Pancreas (tissue), 10 donors: ENCODE results near the gene FAF1. TPM values are rescaled to one million over a fixed set of nuclear protein-coding genes. Genes with fewer than 3 reads are reported as not detected.
A peak's percentile ranks its signal among the peaks of the same experiment; 100 is the strongest.
"Not testable (repeated sequence)": the region's sequence is repeated elsewhere in the genome, so short reads cannot be mapped to it uniquely, and the experiment has no call there.

Source experiments
- ATAC-seq, 4 donors: fragments of 200-7000 bp; cut with Tn5 transposase; one replicate each; pipeline versions ENCODE4 v1.8.0 to v1.9.1; 2020; ENCODE audit warnings: mild to moderate bottlenecking in 4 of 4, moderate library complexity in 4 of 4
- DNase-seq, 6 donors: peaks; one replicate each; pipeline ENCODE4 v3.0.0-alpha.2; 2020
- FAIRE-seq: peaks from 2 replicates; lab custom pipeline; 2012; peaks lifted over from hg19 to GRCh38; lab: Jason Lieb, UNC
- H3K27ac ChIP-seq, 4 donors: fragments of 200-600 bp; sonication (generic); 1 replicate in 3 of 4; 2 replicates in 1 of 4; pipeline versions ENCODE4 v1.5.0 to v1.8.0; 2020
- H3K27me3 ChIP-seq, 4 donors: fragments of 200-600 bp; one replicate each; pipeline ENCODE4 v1.8.0; 2021
- H3K36me3 ChIP-seq, 3 donors: fragments of 200-600 bp; sonication (generic) in 1 of 3; one replicate each; pipeline versions ENCODE4 v1.5.0 to v1.8.0; 2020 to 2021
- H3K4me1 ChIP-seq, 3 donors: fragments of 200-600 bp; one replicate each; pipeline ENCODE4 v1.8.0; 2021
- H3K4me3 ChIP-seq, 4 donors: fragments of 200-600 bp; sonication (generic) in 2 of 4; one replicate each; pipeline versions ENCODE4 v1.5.0 to v1.8.0; 2020 to 2021
- H3K9me3 ChIP-seq, 4 donors: fragments of 200-600 bp; one replicate each; pipeline ENCODE4 v1.8.0; 2021
- CTCF ChIP-seq, 4 donors: fragments of 200-600 bp; sonication (generic) in 3 of 4; IDR thresholded peaks; one replicate each; pipeline versions ENCODE4 v1.5.0 to v1.8.0; 2021; ENCODE audit warnings: antibody characterized with exemption in 4 of 4
- WGBS, 2 donors: extraction: QIAGEN DNeasy Blood & Tissue Kit; methylation state at CpG; one replicate each; pipeline ENCODE4 v1.1.7; 2013; 5-methylcytosine and 5-hydroxymethylcytosine counted together
- intact Hi-C, 3 donors: fragments of 100-400 bp; cut with DNase I; formaldehyde crosslinking; loops; one replicate each; pipeline versions ENCODE4 v1.11.1 to v1.14.2; 2022
- polyA plus RNA-seq, 2 donors: library from polyadenylated mRNA; stranded (reverse); fragments of 200-250 nt; gene quantifications; one replicate each; pipeline ENCODE4 v1.2.3, GENCODE V29; 2013
- total RNA-seq, 6 donors: library from RNA; stranded (reverse); fragmentation: NEBNext Ultra II Directional in 4 of 6; extraction: Animal tissue kit (Norgen Biotek cat#: 25700) in 4 of 6; gene quantifications; one replicate each; pipeline versions ENCODE4 v1.2.1 to v1.2.4, GENCODE V29; 2021 to 2023
- donor health status: healthy with polysubstance abuse.
- donor health status: DM: no; HTN: no; CAD: no; lungs with moderate emphysema.
- donor health status: DM: no; HTN: no; CAD: no.
- donor health status: control.
- donor health status: control.
- donor health status: Bipolar disorder and iron deficiency.
- donor health status: DM: yes; HTN: yes; CAD: no.
- donor health status: DM: no; HTN: no; CAD: no.
- donor health status: DM: no; HTN: no; CAD: no.
- donor health status: DM: yes; HTN: yes; CAD: no.

FAF1 gene
- total and polyA plus RNA-seq, 8 donors, result 13.9 to 46.6 (median 37.6) TPM

DNA sequence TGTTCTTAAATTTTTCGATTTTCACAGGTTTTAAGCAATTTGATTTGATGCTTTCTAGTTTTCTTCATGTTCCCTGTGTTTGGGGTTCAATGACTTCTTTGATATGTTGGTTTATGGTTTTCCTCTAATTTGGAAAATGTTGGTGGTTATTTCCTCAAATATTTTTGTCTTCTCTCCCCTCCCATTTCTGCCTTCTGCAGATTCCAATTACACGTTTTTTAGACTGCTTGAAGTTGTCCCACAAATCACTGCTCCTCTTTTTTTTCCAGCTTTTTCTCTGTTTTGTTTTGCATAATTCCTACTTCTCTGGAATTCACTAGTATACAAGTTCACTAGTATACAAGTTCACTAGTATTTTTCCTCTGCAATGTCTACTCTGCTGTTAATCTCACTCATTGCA lies 61.3 kb downstream of the FAF1 start:
- no peak overlapping the region for H3K4me3 ChIP-seq
- 48 to 65% methylated on average over 2 of the region's 2 CpGs for WGBS, 2 donors
- FAIRE-seq (peak; percentile 45), ATAC-seq (no peak), DNase-seq (no peak)
- intact Hi-C loops, result no loop called here
- H3K27ac ChIP-seq, result no peak overlapping the region
- no peak for TF ChIP-seq CTCF (IDR thresholded peaks at IDR 0.05)
- no peaks in the 10 kb centered on the region for H3K36me3 ChIP-seq
- peaks cover 8 to 12% (median 11%) of the 10 kb centered on the region in 3 donors for H3K4me1 ChIP-seq
- H3K27me3 ChIP-seq, result no peaks in the 10 kb centered on the region
- H3K9me3 ChIP-seq, result no peaks in the 10 kb centered on the region

DNA sequence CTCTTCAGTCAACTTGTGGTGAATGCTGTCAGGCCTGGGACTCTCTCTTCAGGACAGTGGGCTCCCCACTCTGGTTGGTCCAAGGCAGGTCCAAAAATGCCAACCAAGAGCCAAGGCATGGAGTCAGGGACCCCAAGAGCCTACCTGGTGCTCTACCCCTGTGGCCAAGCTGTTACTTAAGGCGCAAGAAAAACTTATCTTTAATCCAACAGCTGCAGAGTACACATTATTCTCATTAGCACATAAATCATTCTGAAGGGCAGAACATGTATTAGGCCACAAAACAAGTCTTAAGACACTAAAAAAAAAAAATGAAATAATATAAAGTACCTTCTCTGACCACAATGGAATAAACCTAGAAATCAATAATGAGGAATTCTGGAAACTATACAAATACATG lies 65.7 kb downstream of the FAF1 start:
- no peak overlapping the region for H3K27ac ChIP-seq
- intact Hi-C loops, result no loop called here

DNA sequence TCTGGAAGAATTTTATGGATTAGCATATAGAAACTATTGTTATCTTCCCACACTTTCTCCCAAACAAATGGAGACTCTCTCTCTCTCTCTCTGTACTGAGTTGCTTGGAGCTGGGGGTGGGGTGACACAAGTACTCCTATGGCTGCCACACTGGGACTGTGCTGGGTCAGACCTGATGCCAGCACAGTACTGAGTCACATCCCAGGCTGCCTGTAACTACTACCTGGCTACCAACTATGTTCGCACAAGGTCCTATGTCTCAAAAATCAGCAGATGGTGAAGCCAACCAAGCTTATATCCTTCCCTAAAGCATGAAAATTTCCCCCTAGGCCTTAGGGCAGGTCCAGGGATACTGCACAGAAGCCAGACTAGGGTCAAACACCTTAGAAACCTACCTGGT lies 66.6 kb downstream of the FAF1 start:
- WGBS, 2 donors, result 98 to 100% methylated on average over 1 of the region's 1 CpG
- TF ChIP-seq CTCF (IDR thresholded peaks at IDR 0.05), result no peak
- Histone ChIP-seq H3K36me3 (no peaks in the 10 kb centered on the region), H3K4me1 (peaks cover 8 to 11% (median 9%) of the 10 kb centered on the region in 3 donors), H3K4me3 (no peak overlapping the region), H3K27me3 (no peaks in the 10 kb centered on the region), H3K9me3 (no peaks in the 10 kb centered on the region), H3K27ac (no peak overlapping the region)
- intact Hi-C loops, result no loop called here
- no peak for FAIRE-seq
- peak in 2 of 4 donors; percentile 62 to 68 for ATAC-seq
- DNase-seq, result no peak

More for the DNA sequence above, 65.7 kb downstream of the FAF1 start:
- H3K36me3 ChIP-seq, result no peaks in the 10 kb centered on the region
- no peak for DNase-seq
- H3K27me3 ChIP-seq, result no peaks in the 10 kb centered on the region
- no peak for TF ChIP-seq CTCF (IDR thresholded peaks at IDR 0.05)
- no peak overlapping the region for H3K4me3 ChIP-seq
- no peak for FAIRE-seq
- 38 to 41% methylated on average over 1 of the region's 1 CpG for WGBS, 2 donors
- no peaks in the 10 kb centered on the region for H3K9me3 ChIP-seq
- peaks cover 8 to 11% (median 9%) of the 10 kb centered on the region in 3 donors for H3K4me1 ChIP-seq
- ATAC-seq, result peak; percentile 44 to 79 (median 72)

DNA sequence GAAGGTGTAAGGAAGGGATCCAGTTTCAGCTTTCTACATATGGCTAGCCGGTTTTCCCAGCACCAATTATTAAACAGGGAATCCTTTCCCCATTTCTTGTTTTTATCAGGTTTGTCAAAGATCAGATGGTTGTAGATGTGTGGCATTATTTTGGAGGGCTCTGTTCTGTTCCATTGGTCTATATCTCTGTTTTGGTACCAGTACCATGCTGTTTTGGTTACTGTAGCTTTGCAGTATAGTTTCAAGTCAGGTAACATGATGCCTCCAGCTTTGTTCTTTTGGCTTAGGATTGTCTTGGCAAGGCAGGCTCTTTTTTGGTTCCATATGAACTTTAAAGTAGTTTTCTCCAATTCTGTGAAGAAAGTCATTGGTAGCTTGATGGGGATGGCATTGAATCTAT lies 72.5 kb downstream of the FAF1 start:
- intact Hi-C loops, ATAC-seq, H3K9me3 ChIP-seq, H3K27ac ChIP-seq, FAIRE-seq, H3K36me3 ChIP-seq, DNase-seq, H3K4me3 ChIP-seq, H3K4me1 ChIP-seq, H3K27me3 ChIP-seq: not testable (repeated sequence)
- 94 to 95% methylated on average over 1 of the region's 1 CpG for WGBS, 2 donors

DNA sequence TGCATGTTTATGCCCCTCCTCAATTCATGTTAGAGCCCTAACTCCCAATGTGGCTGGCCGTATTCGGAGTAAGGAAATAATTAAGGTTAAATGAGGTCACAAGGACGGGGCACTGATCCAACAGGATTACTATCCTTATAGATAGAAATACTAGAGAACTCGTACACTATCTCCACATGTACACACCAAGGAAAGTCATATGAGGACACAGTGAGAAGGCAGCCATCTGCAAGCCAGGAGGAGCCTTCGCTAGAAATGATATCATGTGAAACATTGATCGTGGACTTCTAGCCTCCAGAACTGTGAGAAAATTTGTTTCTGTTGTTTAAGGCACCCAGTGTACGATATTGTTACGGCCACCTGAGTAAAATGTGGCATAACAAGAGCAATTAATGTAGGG lies 79.7 kb downstream of the FAF1 start:
- no peaks in the 10 kb centered on the region for H3K36me3 ChIP-seq
- no peak for FAIRE-seq
- 32 to 33% methylated on average over 8 of the region's 8 CpGs for WGBS, 2 donors
- no peaks in the 10 kb centered on the region for H3K9me3 ChIP-seq
- intact Hi-C loops, result no loop called here
- peak; percentile 75 to 93 (median 88) for ATAC-seq
- H3K4me3 ChIP-seq, result no peak overlapping the region
- DNase-seq, result peak in 3 of 6 donors; percentile 26 to 72 (median 39)
- H3K27ac ChIP-seq, result no peak overlapping the region
- H3K4me1 ChIP-seq, result peaks cover 0 to 21% (median 6%) of the 10 kb centered on the region in 3 donors
- TF ChIP-seq CTCF (IDR thresholded peaks at IDR 0.05), result no peak
- no peaks in the 10 kb centered on the region for H3K27me3 ChIP-seq
